VCaP (cell line): ENCODE results near the gene HOMER2.

Experiments used
- H3K27ac ChIP-seq: fragments of 450-650 bp; 2 replicates; pipeline ENCODE4 v1.5.1; 2017
- TF ChIP-seq, protein P1 (sequence below): fragments of 450-650 bp; conservative IDR thresholded peaks from 2 replicates; pipeline ENCODE4 v1.5.1; 2017; ENCODE audit warnings: mild to moderate bottlenecking, moderate library complexity

HOMER2 gene

GRCh38 chr15:82928711-82929110, 23.8 kb downstream of the HOMER2 start:
- TF ChIP-seq, protein P1, sequence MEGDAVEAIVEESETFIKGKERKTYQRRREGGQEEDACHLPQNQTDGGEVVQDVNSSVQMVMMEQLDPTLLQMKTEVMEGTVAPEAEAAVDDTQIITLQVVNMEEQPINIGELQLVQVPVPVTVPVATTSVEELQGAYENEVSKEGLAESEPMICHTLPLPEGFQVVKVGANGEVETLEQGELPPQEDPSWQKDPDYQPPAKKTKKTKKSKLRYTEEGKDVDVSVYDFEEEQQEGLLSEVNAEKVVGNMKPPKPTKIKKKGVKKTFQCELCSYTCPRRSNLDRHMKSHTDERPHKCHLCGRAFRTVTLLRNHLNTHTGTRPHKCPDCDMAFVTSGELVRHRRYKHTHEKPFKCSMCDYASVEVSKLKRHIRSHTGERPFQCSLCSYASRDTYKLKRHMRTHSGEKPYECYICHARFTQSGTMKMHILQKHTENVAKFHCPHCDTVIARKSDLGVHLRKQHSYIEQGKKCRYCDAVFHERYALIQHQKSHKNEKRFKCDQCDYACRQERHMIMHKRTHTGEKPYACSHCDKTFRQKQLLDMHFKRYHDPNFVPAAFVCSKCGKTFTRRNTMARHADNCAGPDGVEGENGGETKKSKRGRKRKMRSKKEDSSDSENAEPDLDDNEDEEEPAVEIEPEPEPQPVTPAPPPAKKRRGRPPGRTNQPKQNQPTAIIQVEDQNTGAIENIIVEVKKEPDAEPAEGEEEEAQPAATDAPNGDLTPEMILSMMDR: no peak

DNA sequence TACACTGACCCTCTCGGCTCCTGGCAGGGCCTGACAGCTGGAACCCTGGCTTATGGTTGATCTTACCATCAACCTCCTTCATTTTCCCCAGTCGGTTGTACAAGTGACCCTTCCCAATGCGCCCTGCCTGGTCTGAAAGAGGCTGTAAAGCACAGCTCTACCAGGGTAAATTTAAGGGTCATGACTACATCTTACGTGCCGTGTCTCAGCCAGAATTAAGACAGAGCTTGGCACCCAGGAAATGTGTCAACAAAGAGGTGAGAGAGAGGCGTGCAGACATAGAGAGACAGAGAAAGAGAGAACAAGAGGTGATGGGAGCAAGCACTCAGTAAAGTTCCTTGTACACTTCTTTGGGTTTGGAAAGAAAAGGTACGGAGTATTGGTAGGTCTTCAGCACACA, 28.8 kb downstream of the HOMER2 start:
- TF ChIP-seq, protein P1: no peak
- peak overlapping the region; percentile 100; the same call in 1 of the 2 replicates for H3K27ac ChIP-seq

More at GRCh38 chr15:82928711-82929110, 23.8 kb downstream of the HOMER2 start:
- peak overlapping the region; percentile 14 for H3K27ac ChIP-seq

GRCh38 chr15:82922737-82923136, 29.8 kb downstream of the HOMER2 start:
- TF ChIP-seq, protein P1: no peak
- peak overlapping the region; percentile 100 for H3K27ac ChIP-seq

DNA sequence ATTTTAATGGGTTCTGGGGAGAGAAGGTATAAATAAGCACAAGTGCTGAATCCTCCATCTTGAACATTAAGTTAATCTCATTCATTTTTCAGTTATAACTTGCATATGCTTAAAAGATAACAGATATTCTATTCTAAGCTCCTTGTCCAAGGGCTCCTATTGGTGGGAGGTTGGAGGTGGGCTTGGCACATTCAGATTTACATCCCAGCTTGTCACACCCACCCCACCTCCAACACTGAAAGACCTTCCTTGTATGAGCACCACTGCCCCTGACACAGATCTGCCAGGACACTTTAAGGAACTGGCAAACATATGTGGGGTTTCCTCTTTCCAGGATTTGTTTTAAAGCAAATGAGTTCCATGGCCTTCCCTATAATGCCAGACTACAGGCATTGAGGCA, 30.6 kb downstream of the HOMER2 start:
- TF ChIP-seq, protein P1: no peak
- H3K27ac ChIP-seq: peak overlapping the region; percentile 100

GRCh38 chr15:82921242-82921641, 31.3 kb downstream of the HOMER2 start:
- H3K27ac ChIP-seq: peak overlapping the region; percentile 100

GRCh38 chr15:82919231-82919886, 33.2 kb downstream of the HOMER2 start:
- peak overlapping the region; percentile 100 for H3K27ac ChIP-seq
- TF ChIP-seq, protein P1: no peak

More at GRCh38 chr15:82921242-82921641, 31.3 kb downstream of the HOMER2 start:
- TF ChIP-seq, protein P1: no peak

DNA sequence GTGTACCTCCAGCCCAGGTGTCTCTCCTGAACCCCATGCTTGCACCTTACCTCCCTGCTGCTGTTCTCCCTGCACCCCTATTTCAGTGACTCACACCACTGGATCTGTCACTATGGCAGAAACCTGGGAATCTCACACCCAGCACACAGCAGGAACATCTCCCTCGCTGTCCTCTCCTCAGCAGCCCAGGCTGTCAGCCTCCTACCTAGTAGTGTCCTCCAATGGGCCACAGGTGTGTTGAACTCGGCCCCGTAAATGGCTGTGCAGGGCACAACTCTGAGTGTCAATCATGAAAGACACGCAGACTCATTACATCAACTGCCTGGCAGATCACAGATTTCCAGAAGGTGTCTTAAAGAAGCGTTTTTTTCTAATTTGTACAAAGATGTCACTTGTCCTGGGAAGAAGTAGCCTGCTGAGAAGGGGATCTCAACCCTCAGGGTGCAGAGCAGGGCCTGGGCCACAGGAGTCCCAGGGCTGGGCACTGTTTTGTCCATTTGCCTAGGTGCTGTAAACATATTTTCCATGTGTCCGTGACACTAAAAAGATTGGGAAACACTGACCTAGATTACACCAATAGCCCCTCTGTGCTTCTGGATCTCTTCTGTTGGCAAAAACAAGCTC, 33.8 kb downstream of the HOMER2 start:
- peak overlapping the region; percentile 100 for H3K27ac ChIP-seq
- TF ChIP-seq, protein P1: no peak
